Erythroblast (primary cell): ENCODE results near the gene MAN1C1.

Source experiments
- GATA1 ChIP-seq: IDR thresholded peaks from 2 replicates; pipeline ENCODE4 v1.6.1; 2011; ENCODE audit warnings: low read depth, mild to moderate bottlenecking, control low read depth, low read length, moderate library complexity
- POLR2A ChIP-seq: IDR thresholded peaks from 2 replicates; pipeline ENCODE4 v1.6.1; 2011; ENCODE audit warnings: mild to moderate bottlenecking, low read length

DNA sequence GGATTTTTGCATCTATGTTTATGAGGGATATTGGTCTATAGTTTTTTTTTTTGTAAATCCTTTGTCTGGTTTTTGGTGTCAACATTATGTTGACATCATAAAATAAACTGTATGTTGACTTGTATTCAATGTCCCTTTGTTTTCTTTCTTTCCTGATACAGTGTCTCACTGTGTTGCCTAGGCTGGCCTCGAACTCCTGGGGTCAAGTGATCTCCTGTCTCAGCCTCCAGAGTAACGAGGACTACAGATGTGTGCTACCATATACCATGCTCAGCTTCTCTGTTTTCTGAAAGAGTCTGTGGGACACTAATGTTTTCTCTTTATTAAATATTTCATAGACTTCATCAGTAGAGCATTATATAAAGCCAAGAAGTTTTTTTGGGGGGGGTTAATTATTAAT is 18.3 kb downstream of the MAN1C1 start:
- TF ChIP-seq POLR2A, result no peak
- no peak for TF ChIP-seq GATA1
